Esophagus muscularis mucosa (tissue), 4 donors: ENCODE measurements around the gene SEMA5A.

Source experiments
- EP300 ChIP-seq: sonication (generic); formaldehyde crosslinking; IDR thresholded peaks from one replicate; pipeline ENCODE4 v1.6.1; 2017; ENCODE audit warnings: antibody characterized with exemption
- POLR2A ChIP-seq: fragments of 450-650 bp; IDR thresholded peaks from one replicate; pipeline ENCODE4 v1.6.1; 2017; ENCODE audit warnings: antibody characterized with exemption, moderate library complexity, mild to moderate bottlenecking, low read depth
- POLR2AphosphoS5 ChIP-seq, 2 donors: sonication (generic); formaldehyde crosslinking; IDR thresholded peaks; one replicate each; pipeline ENCODE4 v1.6.1; 2017; ENCODE audit warnings: antibody characterized with exemption in 2 of 2
- TF ChIP-seq, protein P1 (sequence below), 3 experiments: fragments of 200-600 bp in 2 of 3; fragments of 450-650 bp in 1 of 3; sonication (generic) in 2 of 3; IDR thresholded peaks; one replicate each; pipeline ENCODE4 v1.5.1; 2017 to 2019; ENCODE audit warnings: antibody characterized with exemption in 3 of 3, mild to moderate bottlenecking in 2 of 3, moderate library complexity in 1 of 3

DNA sequence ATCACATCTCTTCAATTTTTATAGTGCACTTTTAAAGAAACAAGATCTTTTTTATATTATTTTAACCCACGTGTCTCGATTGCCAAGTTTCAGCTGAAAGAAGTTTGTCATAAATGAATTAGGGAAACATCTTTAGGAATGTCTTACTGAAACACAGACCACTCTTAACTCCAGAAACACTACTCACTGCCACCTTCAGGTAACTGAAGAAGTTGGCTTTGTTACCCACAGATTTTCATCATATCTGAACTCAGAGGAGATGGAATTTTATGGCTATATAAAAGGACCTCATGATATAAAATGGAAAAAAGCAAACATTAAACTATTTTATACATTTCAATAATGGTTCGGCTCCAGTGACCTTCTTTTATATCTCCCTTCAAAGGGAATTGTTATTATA is 158.0 kb downstream of the SEMA5A start:
- TF ChIP-seq, protein P1, sequence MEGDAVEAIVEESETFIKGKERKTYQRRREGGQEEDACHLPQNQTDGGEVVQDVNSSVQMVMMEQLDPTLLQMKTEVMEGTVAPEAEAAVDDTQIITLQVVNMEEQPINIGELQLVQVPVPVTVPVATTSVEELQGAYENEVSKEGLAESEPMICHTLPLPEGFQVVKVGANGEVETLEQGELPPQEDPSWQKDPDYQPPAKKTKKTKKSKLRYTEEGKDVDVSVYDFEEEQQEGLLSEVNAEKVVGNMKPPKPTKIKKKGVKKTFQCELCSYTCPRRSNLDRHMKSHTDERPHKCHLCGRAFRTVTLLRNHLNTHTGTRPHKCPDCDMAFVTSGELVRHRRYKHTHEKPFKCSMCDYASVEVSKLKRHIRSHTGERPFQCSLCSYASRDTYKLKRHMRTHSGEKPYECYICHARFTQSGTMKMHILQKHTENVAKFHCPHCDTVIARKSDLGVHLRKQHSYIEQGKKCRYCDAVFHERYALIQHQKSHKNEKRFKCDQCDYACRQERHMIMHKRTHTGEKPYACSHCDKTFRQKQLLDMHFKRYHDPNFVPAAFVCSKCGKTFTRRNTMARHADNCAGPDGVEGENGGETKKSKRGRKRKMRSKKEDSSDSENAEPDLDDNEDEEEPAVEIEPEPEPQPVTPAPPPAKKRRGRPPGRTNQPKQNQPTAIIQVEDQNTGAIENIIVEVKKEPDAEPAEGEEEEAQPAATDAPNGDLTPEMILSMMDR (IDR thresholded peaks at IDR 0.05): no peak
- TF ChIP-seq POLR2A: no peak
- TF ChIP-seq POLR2AphosphoS5 (IDR thresholded peaks at IDR 0.05): no peak
- no peak for TF ChIP-seq EP300
